VCaP (cell line): ENCODE results near the gene PSMB8.
"Not testable (repeated sequence)": the region's sequence is repeated elsewhere in the genome, so short reads cannot be mapped to it uniquely, and the experiment has no call there.

Source experiments
- H3K27ac ChIP-seq: fragments of 450-650 bp; 2 replicates; pipeline ENCODE4 v1.5.1; 2017
- CTCF ChIP-seq: fragments of 450-650 bp; conservative IDR thresholded peaks from 2 replicates; pipeline ENCODE4 v1.5.1; 2017; ENCODE audit warnings: mild to moderate bottlenecking, moderate library complexity

The PSMB8 gene

GRCh38 chr6:32883789-32884188, 39.9 kb upstream of the PSMB8 start:
- no peak overlapping the region for H3K27ac ChIP-seq
- no peak for TF ChIP-seq CTCF

DNA sequence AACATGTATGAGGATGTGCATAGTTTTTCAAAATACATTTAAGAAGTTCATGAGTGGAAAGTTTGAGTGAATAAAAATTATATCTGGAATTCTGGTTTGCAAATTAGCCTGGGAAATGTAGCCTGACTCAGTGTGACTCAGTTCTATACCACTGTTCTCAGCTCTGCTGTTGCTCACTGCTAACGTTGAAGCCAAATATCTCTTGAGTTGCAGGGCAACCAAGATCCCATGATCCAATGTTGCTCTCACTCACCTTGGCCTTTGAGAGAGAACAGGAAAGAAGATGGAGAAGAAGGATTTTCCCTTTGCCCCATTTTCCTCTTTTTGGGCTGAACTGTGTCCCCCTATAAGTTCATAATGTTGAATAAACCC, 39.0 kb upstream of the PSMB8 start:
- no peak for TF ChIP-seq CTCF
- no peak overlapping the region for H3K27ac ChIP-seq

GRCh38 chr6:32880962-32881361, 37.1 kb upstream of the PSMB8 start:
- H3K27ac ChIP-seq, result not testable (repeated sequence)

- no peak for TF ChIP-seq CTCF
- H3K27ac ChIP-seq, result no peak overlapping the region
Observed at GRCh38 chr6:32879691-32880090, 35.8 kb upstream of the PSMB8 start.

GRCh38 chr6:32876603-32877002, 32.8 kb upstream of the PSMB8 start:
- no peak for TF ChIP-seq CTCF
- H3K27ac ChIP-seq, result no peak overlapping the region

DNA sequence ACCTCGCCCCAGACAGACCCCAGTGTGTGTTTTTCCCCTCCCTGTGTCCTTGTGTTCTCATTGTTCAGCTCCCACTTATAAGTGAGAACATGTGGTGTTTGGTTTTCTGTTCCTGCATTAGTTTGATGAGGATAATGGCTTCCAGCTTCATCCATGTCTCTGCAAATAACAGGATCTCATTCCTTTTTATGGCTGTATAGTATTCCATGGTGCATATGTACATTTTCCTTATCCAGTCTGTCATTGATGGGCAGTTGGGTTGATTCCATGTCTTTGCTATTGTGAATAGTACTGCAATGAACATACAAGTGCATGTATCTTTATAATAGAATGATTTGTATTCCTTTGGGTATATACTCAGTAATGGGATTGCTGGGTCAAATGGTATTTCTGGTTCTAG, 30.1 kb upstream of the PSMB8 start:
- H3K27ac ChIP-seq, result not testable (repeated sequence)

GRCh38 chr6:32868257-32868788, 24.5 kb upstream of the PSMB8 start:
- TF ChIP-seq CTCF, result peak; percentile 85
- H3K27ac ChIP-seq, result no peak overlapping the region

- H3K27ac ChIP-seq, result no peak overlapping the region
- TF ChIP-seq CTCF, result no peak
Observed at GRCh38 chr6:32867554-32868256, 23.9 kb upstream of the PSMB8 start.

DNA sequence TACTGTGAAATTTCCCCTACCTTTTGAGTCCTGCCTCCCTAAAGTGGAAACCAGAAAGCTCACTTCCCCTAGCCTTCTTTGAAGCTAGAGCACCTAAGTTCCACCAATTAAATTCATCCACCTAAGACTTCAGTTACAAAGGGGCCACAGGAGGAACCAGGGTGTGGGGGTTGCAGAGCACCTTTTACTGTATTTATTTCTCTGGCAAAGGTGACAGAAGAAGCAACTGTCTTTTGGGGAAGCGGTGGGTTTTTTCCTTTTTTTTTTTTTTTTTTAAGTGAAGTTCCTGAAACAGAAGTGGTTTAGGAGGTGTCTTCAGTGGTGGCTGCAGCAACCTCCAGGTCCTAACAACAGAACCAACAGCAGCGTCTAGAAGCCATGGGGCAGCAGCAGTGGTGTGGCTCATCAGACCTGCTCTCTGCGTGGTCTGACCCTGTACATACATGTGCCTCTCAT, 23.2 kb upstream of the PSMB8 start:
- no peak for TF ChIP-seq CTCF

More for the DNA sequence above, 23.2 kb upstream of the PSMB8 start:
- H3K27ac ChIP-seq, result no peak overlapping the region
